COR-L47 (cell line): Measurements from ENCODE around the gene RIPK3.
A peak's percentile ranks its signal among the peaks of the same experiment; 100 is the strongest.

ENCODE experiments used
- DNase-seq: peaks from one replicate; lab custom pipeline; 2025; lab: John Stamatoyannopoulos, UW

The RIPK3 gene

DNA sequence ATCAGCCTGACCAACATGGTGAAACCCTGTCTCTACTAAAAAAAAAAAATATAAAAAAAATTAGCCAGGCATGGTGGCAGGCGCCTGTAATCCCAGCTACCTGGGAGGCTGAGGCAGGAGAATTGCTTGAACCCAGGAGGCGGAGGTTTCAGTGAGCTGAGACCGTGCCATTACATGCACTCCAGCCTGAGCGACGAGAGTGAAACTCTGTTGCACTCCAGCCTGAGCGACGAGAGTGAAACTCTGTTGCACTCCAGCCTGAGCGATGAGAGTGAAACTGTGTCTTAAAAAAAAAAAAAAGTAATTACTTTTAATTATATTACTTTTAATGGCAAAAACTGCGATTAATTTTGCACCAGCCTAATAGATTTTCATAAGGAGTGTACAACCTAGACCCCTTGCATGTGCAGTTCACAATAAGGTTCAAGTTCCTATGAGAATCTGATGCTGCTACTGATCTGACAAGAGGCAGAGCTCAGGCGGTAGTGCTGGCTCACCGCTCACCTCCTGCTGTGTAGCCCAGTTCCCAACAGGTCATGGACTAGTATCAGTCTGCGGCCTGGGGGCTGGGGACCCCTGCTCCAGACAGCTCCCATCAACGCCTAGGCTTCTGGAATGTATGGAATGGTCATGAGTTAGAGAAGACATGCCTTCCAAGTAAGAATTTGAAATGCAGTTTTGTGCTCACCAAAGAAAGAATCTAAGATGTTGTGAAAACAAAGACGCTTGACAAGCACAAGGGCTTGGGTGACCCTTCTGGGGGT lies 18.4 kb downstream of the RIPK3 start:
- DNase-seq, result no peak

DNA sequence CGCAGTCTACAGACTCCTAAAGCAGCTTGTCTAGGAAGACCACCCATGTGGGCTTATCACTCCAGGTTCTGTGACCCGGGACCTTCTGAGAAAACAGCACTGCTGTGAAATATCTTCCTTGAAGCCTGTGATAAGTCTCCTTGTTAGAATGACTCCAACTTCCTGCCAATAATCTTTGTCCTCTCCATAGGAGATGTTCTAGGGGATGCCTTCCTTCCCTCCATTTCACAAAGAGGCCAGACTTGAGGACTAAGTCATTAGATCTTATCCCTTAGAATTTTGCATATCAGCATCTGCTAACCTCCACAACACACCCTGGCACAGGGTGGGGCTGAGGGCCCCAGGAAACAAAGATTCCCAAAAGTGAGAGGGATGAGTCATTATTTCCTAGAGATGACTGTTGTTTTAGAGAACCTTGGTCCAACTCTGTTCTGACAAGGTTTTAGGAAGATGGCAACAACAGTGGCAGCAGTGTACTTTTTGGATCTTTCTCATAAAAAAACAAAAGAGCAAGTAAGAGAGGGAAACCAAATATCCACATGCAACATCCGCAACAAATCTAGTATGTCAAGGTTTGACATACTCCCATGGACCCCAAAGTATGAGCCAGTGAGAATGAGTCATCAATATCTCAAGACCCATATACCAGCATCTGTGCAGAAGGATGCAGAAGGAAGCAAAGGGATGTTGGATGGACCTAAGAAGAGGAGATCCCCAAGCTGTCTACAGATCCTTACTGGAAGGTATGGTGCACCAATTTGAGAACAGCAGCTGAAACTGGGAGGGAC lies 22.5 kb downstream of the RIPK3 start:
- no peak for DNase-seq

DNA sequence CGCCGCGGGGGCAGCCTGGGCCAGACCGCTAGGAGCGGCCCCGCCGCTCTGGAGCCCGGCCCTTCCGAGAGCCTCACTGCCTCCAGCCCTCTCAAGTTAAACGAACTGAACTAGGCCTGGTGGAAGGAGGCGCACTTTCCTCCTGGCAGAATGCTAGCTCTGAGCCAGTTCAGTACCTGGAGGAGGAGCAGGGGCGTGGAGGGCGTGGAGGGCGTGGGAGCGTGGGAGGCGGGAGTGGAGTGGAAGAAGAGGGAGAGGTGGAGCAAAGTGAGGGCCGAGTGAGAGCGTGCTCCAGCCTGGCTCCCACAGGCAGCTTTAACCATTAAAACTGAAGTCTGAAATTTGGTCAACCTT lies 23.2 kb downstream of the RIPK3 start:
- DNase-seq, result no peak

DNA sequence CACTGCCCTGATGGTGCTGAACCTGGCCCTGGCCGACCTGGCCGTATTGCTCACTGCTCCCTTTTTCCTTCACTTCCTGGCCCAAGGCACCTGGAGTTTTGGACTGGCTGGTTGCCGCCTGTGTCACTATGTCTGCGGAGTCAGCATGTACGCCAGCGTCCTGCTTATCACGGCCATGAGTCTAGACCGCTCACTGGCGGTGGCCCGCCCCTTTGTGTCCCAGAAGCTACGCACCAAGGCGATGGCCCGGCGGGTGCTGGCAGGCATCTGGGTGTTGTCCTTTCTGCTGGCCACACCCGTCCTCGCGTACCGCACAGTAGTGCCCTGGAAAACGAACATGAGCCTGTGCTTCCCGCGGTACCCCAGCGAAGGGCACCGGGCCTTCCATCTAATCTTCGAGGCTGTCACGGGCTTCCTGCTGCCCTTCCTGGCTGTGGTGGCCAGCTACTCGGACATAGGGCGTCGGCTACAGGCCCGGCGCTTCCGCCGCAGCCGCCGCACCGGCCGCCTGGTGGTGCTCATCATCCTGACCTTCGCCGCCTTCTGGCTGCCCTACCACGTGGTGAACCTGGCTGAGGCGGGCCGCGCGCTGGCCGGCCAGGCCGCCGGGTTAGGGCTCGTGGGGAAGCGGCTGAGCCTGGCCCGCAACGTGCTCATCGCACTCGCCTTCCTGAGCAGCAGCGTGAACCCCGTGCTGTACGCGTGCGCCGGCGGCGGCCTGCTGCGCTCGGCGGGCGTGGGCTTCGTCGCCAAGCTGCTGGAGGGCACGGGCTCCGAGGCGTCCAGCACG lies 23.8 kb downstream of the RIPK3 start:
- DNase-seq, result no peak

DNA sequence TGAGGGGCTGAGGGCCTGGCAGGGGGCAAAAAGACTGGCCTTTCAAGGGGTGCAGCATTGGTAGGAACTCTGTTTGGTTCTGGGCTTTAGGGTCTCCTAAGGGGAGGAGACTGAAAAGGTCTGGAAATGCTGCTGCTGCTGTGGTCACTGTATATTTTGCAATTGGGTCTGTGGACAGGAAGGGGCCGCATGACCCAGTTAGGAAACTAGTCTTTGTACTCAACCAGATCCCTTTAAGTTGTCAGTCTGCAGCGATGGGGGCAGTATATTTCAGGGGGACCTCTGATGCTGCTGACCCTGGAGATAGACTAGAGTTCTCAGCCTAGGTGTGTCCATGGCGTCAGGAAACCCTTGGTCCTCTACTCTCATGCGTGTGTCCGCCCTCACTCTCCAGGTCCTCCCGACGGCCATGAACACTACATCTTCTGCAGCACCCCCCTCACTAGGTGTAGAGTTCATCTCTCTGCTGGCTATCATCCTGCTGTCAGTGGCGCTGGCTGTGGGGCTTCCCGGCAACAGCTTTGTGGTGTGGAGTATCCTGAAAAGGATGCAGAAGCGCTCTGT lies 24.5 kb downstream of the RIPK3 start:
- no peak for DNase-seq

DNA sequence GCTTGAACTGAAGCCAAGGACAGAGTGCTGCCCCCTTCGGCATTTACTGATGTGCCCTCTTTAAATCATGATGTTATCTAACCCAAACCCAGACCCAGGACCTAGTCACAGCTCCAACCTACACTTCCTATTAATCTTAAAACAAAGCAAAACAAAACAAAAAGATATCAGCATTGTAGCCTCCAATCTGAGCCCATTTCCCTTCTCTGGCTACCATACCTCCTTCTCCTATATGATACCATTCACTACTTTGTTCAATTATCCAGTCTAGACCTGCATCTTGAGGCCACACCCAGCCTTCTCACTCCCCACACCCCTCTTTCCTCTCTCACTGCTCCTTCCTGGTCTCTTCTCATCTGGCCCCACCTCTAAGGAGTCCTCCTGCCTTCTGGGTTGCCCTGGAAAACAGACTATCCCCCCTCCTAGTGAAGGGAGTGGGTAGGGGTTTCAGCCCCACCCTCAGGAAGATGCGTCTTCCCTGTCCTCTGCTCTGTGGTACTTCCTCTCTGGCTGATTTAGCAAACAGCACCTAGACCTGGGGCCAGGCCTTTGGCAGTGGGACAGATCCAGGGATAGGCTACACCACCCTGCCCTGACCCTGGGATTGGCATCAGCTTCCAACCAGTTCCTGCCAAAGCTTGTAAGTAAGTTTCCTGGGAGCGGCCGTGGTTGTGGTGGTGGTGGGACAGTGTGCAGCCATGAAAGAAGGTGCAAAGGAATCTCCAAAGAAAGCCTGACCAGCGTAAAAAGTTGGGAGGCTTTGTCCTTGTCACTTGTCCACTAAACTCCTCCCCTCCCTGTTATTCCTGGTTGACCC lies 25.2 kb downstream of the RIPK3 start:
- no peak for DNase-seq

DNA sequence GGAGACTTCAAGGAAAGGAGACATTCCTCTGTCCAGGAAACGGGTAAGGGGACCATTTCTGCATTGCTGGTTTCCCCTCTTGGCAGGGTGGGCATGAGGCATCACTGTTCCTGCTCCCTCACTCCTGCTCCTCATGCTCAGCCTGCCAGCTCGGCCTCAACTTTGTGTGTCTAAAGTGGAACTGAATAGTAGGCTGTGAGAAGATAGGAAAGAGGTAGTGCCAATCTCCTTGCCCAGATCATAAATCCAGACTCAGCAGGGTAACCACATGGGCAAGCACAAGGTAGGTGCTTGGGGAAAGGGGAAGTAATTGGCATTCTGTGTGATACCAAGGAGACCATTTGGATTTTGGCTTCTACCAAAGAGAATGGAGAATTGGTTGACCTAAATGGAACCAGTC lies 25.9 kb downstream of the RIPK3 start:
- no peak for DNase-seq

DNA sequence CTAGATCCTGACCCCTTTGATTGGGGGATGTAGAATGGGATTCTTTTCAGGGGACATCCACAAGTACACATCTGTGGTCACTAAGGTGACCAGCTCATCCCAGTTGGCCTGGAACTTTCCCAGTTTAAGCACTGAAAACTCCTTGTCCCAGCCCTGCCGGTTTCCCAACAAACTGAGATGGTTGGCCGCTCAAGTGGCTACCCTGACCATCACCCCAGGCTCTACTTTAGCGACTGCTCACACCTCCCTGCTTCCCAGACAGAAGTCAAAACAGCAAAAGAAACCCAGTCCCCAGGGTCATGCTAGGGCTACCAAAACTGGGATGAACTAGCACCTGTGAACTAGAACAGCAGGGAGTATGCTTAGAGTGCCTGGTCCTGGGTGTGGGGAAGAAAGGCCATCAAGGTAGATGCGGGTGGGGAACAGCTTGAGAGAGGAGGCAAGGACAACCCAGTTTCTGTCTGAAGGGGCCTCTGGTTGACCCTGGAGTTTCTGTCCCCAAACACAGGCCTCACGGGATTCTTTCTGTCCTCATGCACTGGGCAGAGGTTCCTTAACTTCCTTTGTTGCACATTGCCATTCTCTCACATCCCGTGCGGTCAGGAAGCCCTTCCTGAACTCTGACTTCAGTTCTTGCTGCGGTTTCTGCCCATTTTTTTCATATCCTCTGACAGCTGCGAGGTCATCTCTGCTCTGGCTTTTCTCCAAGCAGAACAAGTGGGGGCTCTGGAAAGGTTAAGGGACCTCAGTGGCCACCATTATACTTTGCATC lies 26.9 kb downstream of the RIPK3 start:
- no peak for DNase-seq

DNA sequence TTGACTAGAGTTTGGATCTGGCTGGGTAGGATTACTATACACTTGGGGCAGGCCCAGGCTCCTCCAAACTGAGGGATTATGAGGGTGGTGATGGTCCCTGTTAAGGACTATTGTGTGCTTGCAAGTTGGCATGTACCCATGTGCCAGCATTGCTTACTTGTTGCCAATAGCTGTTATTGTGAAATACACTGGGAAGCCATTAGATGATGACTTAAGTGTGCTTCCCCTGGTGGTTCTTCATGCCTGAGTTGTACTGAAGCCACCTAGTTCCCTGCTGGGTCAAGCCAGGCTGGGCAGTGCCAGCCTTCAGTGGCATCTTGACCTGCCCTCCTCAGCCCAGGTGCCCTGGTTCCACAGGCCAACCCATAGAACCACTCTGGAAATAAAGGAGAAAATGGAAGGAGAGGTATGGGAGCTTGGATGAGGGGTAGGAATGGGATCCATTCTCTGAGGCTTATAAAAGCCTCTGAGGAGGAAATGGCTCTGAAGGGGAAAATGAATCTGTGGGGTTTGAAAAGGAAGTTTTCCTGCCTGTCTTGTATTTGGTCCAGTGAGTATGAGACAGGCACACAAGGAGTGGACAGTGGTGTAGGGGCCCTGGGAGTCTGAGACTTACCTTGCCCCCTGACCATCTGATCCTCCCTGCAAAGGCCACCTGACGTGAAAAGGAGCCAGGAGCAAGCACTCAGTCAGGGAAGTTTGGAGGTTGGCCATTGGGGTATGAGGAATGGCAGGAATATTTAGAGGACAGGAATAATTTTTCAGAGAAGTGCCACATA lies 27.8 kb downstream of the RIPK3 start:
- peak; percentile 8 for DNase-seq

DNA sequence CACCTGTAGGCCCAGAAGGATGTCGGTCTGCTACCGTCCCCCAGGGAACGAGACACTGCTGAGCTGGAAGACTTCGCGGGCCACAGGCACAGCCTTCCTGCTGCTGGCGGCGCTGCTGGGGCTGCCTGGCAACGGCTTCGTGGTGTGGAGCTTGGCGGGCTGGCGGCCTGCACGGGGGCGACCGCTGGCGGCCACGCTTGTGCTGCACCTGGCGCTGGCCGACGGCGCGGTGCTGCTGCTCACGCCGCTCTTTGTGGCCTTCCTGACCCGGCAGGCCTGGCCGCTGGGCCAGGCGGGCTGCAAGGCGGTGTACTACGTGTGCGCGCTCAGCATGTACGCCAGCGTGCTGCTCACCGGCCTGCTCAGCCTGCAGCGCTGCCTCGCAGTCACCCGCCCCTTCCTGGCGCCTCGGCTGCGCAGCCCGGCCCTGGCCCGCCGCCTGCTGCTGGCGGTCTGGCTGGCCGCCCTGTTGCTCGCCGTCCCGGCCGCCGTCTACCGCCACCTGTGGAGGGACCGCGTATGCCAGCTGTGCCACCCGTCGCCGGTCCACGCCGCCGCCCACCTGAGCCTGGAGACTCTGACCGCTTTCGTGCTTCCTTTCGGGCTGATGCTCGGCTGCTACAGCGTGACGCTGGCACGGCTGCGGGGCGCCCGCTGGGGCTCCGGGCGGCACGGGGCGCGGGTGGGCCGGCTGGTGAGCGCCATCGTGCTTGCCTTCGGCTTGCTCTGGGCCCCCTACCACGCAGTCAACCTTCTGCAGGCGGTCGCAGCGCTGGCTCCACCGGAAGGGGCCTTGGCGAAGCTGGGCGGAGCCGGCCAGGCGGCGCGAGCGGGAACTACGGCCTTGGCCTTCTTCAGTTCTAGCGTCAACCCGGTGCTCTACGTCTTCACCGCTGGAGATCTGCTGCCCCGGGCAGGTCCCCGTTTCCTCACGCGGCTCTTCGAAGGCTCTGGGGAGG lies 28.9 kb downstream of the RIPK3 start, which contains the start of gene LTB4R:
LTB4R (plus strand) TSS at position 857 of the 959 bp plus-strand sequence. CDS start 4,150 bp downstream, outside the sequence.
- peak; percentile 87 for DNase-seq

DNA sequence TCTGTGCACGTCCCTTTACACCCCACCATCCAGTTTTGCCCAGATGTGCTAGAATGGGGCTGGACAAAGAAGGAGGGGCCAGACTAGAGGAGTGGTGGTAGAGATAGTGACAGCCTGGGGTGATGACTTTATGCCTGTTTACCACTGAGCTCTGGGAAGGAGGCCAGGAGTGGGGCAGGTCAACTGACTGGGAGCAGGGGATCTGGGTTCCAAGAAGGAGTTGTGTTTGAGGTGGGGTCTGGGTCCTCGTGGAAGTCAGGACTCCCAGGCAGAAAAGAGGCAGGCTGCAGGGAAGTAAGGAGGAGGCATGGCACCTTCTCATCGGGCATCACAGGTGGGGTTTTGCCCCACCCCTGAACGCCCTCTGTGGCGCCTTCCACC lies 29.5 kb downstream of the RIPK3 start:
- DNase-seq, result no peak

DNA sequence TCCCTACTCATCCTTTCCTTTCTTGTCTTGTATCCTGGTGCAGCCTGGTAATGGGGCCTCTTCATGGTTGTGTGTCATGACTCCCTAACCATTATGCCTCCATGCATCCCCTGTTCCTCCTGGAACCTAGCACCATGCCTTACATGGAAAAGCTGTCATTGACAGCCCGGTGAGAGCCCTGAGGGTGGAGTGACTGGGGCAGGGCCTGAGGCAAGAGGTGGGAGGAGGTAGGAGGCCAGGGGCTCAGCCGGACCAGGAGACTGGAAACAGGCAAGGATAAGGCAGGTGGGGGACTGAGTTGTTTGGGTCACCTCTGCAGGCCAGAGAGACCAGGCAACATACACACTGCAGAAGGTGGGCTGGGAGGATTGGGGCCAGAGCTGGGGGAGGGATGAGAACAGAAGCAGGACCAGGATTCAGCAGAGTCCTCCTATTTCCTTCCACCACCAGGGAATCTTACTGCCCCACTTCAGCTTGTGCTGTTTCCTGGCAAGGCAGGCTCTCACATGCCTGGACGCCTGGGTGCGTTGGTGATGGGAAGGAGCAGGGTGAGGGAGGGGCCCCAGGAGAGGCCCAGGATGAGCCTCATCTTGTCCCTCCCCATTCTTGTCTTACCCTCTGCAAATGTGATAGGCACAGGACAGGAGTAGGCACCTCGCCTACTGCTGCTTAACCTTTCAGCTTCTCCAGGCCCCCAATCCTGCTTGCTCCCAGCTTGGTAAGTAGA lies 30.1 kb downstream of the RIPK3 start, which contains the start of gene LTB4R2:
LTB4R2 (plus strand) TSS at position 603 of the 727 bp plus-strand sequence. CDS start 525 bp downstream, outside the sequence.
- no peak for DNase-seq

DNA sequence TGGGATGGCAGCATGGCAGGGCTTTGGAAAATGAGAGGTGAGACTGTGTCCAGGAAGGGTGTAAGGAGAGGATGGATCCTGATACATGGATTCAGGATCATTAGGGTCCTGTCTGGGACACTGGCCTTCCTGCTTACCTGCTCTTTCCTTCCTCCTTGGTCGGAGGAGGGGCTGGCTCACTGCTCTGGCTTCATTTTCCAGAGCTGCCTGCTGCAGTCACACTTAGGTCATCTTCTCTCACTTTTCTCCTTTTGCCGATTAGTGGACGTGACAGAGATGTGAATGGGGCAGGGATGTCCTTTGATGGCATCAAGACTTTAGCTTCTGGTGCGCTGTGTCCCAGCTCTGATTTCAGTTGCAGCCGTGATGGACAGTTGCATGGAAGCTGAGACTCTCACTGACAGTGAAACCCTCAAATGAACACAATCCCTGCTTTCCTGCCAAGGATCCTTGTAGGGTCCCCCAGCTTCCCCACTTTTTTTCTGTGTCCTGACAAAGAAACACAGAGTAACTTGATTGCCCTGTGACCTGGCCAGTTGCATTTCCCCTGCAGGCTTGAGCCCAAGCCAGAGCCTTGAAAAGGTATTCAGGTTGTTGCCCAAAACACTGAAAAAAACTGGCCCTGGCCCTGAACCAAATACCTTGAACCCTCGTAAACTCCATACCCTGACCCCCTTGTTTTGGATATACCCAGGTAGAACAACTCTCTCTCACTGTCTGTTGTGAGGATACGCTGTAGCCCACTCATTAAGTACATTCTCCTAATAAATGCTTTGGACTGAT lies 31.3 kb downstream of the RIPK3 start:
- no peak for DNase-seq

DNA sequence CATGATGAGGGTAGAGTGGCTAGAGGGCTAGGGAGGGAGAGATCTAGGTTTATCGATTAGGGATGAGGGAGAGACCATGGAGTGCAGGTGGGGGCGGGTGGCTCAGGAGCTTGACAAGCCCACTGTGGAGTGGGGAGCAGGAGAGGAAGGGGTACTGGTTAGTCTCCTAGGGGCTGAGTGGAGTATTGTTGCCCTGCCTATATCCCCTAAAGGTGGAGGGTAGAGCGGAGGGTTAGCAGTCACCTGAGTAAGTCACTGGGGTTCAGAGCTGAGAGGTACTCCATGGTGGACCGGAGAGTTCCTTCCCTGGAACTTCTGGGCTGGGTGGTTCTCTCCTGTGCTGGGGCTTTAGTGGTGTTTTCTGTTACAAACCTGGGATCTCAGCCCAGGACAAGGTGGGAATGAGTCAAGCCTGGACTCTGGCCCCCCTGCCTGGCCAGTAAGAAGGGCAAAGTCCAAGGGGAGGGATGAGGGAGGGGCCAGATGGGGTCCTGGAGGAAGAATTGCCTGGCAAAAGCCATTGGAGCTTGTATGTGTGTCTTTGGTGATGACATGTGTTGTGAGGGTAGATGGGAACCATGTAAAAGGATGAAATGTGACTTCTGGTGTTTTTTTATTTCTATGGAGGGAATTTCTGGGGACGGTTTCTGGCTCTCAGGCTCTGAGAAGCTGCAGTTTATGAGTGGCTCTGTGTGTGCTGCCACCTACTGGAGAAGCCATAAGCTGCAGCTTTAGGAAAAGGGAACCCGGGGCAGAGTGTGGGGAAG lies 32.0 kb downstream of the RIPK3 start, which contains the start of gene CIDEB:
CIDEB (minus strand) TSS at position 403 of the 767 bp plus-strand sequence; CDS start at position 284, 119 bp downstream.
- peak; percentile 37 for DNase-seq

DNA sequence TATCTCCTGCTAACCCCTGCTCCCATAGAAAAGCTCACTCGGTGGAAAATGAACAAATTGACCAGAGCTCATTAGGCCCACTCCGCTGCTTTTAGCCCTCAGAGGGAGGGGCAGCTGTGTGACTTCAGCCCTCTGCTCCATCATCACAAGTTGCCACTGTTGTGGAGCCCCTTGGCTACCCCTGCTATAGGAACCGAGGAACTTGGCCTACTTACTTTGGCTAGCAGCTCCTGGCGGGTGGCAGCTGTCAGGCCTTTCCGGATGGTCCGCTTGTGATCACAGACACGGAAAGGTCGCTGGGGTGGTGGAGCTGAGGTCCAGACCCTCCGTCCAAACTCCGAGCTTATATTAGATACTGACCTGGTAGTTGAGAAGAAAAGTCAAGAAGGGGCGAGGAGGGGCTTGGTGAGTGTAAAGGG lies 32.6 kb downstream of the RIPK3 start:
- no peak for DNase-seq

DNA sequence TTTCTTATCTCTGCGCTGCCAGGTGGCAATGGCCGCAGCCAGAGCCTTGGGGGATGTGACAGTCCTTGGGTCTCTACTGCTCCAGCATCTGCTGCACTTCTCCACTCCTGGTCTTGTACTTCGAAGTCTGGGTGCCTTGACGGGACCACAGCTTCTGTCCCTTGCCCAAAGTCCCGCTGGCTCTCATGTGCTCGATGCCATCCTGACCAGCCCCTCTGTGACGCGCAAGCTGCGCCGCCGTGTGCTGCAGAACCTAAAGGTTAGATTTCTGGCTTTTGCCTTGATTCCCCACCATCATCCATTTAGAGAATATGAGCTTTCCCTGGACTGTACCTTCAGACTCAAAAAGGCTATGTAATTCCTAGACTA lies 35.8 kb downstream of the RIPK3 start:
- DNase-seq, result no peak
